Heart left ventricle (tissue), 16 donors: Measurements from ENCODE around the gene POLR2A. TPM values are rescaled to one million over a fixed set of nuclear protein-coding genes. Genes with fewer than 3 reads are reported as not detected.

Experiments
- ATAC-seq, 4 donors: fragments of 200-7000 bp; cut with Tn5 transposase; one replicate each; pipeline ENCODE4 v1.9.1; 2020 to 2022; ENCODE audit warnings: moderate library complexity in 4 of 4, mild to moderate bottlenecking in 3 of 4, moderate number of reproducible peaks in 1 of 4
- DNase-seq, 5 donors: peaks; one replicate each; pipeline ENCODE4 v3.0.0-alpha.2; 2020
- H3K27ac ChIP-seq, 12 donors: fragments of 200-600 bp; sonication (generic) in 4 of 12; one replicate each; pipeline versions ENCODE4 v1.5.0 to v1.8.0; 2016 to 2022; ENCODE audit warnings: mild to moderate bottlenecking in 2 of 12
- H3K27me3 ChIP-seq, 9 donors: fragments of 200-600 bp; sonication (generic) in 2 of 9; one replicate each; pipeline versions ENCODE4 v1.5.1 to v1.8.0; 2016 to 2022; ENCODE audit warnings: mild to moderate bottlenecking in 3 of 9
- H3K36me3 ChIP-seq, 9 donors: fragments of 200-600 bp; sonication (generic) in 2 of 9; one replicate each; pipeline versions ENCODE4 v1.5.0 to v1.8.0; 2018 to 2022; ENCODE audit warnings: mild to moderate bottlenecking in 2 of 9
- H3K4me1 ChIP-seq, 12 donors: fragments of 200-600 bp; sonication (generic) in 4 of 12; one replicate each; pipeline versions ENCODE4 v1.5.0 to v1.8.0; 2016 to 2022; ENCODE audit warnings: mild to moderate bottlenecking in 3 of 12
- H3K4me3 ChIP-seq, 12 donors: fragments of 200-600 bp; sonication (generic) in 4 of 12; one replicate each; pipeline versions ENCODE4 v1.5.0 to v1.8.0; 2017 to 2022; ENCODE audit warnings: mild to moderate bottlenecking in 9 of 12, moderate library complexity in 4 of 12
- H3K9me3 ChIP-seq, 12 donors: fragments of 200-600 bp; sonication (generic) in 4 of 12; one replicate each; pipeline versions ENCODE4 v1.5.0 to v1.8.0; 2016 to 2022; ENCODE audit warnings: mild to moderate bottlenecking in 1 of 12
- CTCF ChIP-seq, 12 donors: fragments of 200-600 bp; sonication (generic) in 4 of 12; IDR thresholded peaks; one replicate each; pipeline versions ENCODE4 v1.5.0 to v1.8.0; 2018 to 2022; ENCODE audit warnings: antibody characterized with exemption in 12 of 12, mild to moderate bottlenecking in 5 of 12
- POLR2A ChIP-seq, 2 donors: fragments of 450-650 bp; IDR thresholded peaks; one replicate each; pipeline ENCODE4 v1.6.1; 2017; ENCODE audit warnings: antibody characterized with exemption in 2 of 2, mild to moderate bottlenecking in 2 of 2, moderate library complexity in 2 of 2
- WGBS, 4 donors: extraction: QIAGEN DNeasy Blood & Tissue Kit in 2 of 4; methylation state at CpG; one replicate each; pipeline versions ENCODE4 v1.1.5 to v1.1.7; 2013 to 2018; 5-methylcytosine and 5-hydroxymethylcytosine counted together
- intact Hi-C, 10 donors: fragments of 100-400 bp; cut with DNase I; formaldehyde crosslinking; loops; one replicate each; pipeline versions ENCODE4 v1.11.1 to v1.14.2; 2022
- polyA plus RNA-seq, 2 donors: library from polyadenylated mRNA; stranded (reverse); fragments of 200-250 nt; gene quantifications; one replicate each; pipeline ENCODE4 v1.2.3, GENCODE V29; 2013
- total RNA-seq, 9 donors: library from RNA; depleted of rRNA in 2 of 9; stranded (reverse); fragments of >200 nt in 2 of 9; fragmentation: NEBNext Ultra II Directional in 3 of 9; extraction: Animal tissue kit (Norgen Biotek cat#: 25700) in 3 of 9; gene quantifications; one replicate each; pipeline versions ENCODE4 v1.1.0 to v1.2.4, GENCODE V29; 2016 to 2023
- donor health status: ischemic (EF 13 %, LVEDD 7.1; RV severe dilation, severe dysfunction).
- donor health status: healthy with polysubstance abuse.
- donor health status: DM: no; HTN: yes; CAD: no.
- donor health status: DM: no; HTN: no; CAD: no.
- donor health status: ischemic (EF 25% LVEDD 6.9; RV normal size, moderate dysfunction).
- donor health status: ischemic (EF 25% LVEDD 5.7; RV mildly dilated, moderate dysfunction).
- donor health status: healthy.
- donor health status: DM: yes; HTN: yes; CAD: no.
- donor health status: ischemic (EF 35%, LVEDD 5.7; RV mildly dilated, moderate dysfunction).
- donor health status: nonischemic (EF 11% LVEDD 7.7; RV severe dilation, severe dysfunction).
- donor health status: DM: yes; HTN: yes; CAD: no.
- donor health status: PGD.
- donor health status: ischemic (EF 29% LVEDD 5.4; RV normal size, mild dysfunction).
- donor health status: nonischemic (EF 23%, LVEDD 6.1; RV moderate dilation, normal function).

POLR2A gene
- total and polyA plus RNA-seq, 11 donors: 17.3 to 77.6 (median 41.5) TPM

GRCh38 chr17:7476951-7477350 is 7.2 kb upstream of the POLR2A start:
- peak overlapping the region in 8 of 12 donors; percentile 78 to 99 (median 98) for H3K4me3 ChIP-seq
- DNase-seq: no peak
- ATAC-seq: no peak
- intact Hi-C loops: loop anchor here in 3 of 10 donors (5.0 kb wide), 1 partner anchor 35 kb away; no protein-coding TSS in a partner anchor
- peaks cover 7 to 77% (median 52%) of the 10 kb centered on the region in 12 donors for H3K4me1 ChIP-seq
- peak overlapping the region in 11 of 12 donors; percentile 99 to 100 (median 100) for H3K27ac ChIP-seq
- no peaks in the 10 kb centered on the region for H3K9me3 ChIP-seq
- no peaks in the 10 kb centered on the region for H3K27me3 ChIP-seq
- TF ChIP-seq POLR2A (IDR thresholded peaks at IDR 0.05) (no peak), CTCF (IDR thresholded peaks at IDR 0.05) (no peak)
- H3K36me3 ChIP-seq: no peaks in the 10 kb centered on the region
- 78 to 84% (median 81%) methylated on average over 3 to 5 of the region's 5 CpGs for WGBS, 4 donors

GRCh38 chr17:7477392-7478275 is 6.5 kb upstream of the POLR2A start:
- peak; percentile 44 to 71 (median 59) for DNase-seq
- Histone ChIP-seq H3K27ac (peak overlapping the region; percentile 99 to 100 (median 100)), H3K9me3 (no peaks in the 10 kb centered on the region), H3K36me3 (no peaks in the 10 kb centered on the region), H3K27me3 (no peaks in the 10 kb centered on the region), H3K4me3 (peak overlapping the region; percentile 77 to 100 (median 96)), H3K4me1 (peaks cover 7 to 77% (median 53%) of the 10 kb centered on the region in 12 donors)
- intact Hi-C loops: loop anchor here in 4 of 10 donors (2.0 to 5.0 kb wide), 2 partner anchors 21 to 35 kb away; no protein-coding TSS in a partner anchor
- TF ChIP-seq POLR2A (IDR thresholded peaks at IDR 0.05): no peak
- ATAC-seq: peak; percentile 5 to 43 (median 21)
- 13 to 17% (median 15%) methylated on average over 21 to 26 of the region's 26 CpGs for WGBS, 4 donors

GRCh38 chr17:7478276-7479212 is 5.6 kb upstream of the POLR2A start:
- peak in 3 of 4 donors; percentile 4 to 38 (median 27) for ATAC-seq

More at GRCh38 chr17:7478276-7479212, 5.6 kb upstream of the POLR2A start:
- peak overlapping the region; percentile 77 to 100 (median 96) for H3K4me3 ChIP-seq
- TF ChIP-seq CTCF (IDR thresholded peaks at IDR 0.05): no peak
- TF ChIP-seq POLR2A (IDR thresholded peaks at IDR 0.05): no peak
- peak; percentile 51 to 78 (median 71) for DNase-seq
- intact Hi-C loops: loop anchor here in 4 of 10 donors (2.0 to 5.0 kb wide), 2 partner anchors 22 to 36 kb away; no protein-coding TSS in a partner anchor
- H3K27ac ChIP-seq: peak overlapping the region; percentile 99 to 100 (median 100)
- H3K4me1 ChIP-seq: peaks cover 7 to 82% (median 57%) of the 10 kb centered on the region in 12 donors
- 14 to 26% (median 16%) methylated on average over 22 to 40 of the region's 40 CpGs for WGBS, 4 donors
- H3K36me3 ChIP-seq: no peaks in the 10 kb centered on the region
- H3K27me3 ChIP-seq: no peaks in the 10 kb centered on the region
- no peaks in the 10 kb centered on the region for H3K9me3 ChIP-seq
